ENCODE results near the gene SLC35F6. TPM values are rescaled to one million over a fixed set of nuclear protein-coding genes. Genes with fewer than 3 reads are reported as not detected.

Gene SLC35F6, protein sequence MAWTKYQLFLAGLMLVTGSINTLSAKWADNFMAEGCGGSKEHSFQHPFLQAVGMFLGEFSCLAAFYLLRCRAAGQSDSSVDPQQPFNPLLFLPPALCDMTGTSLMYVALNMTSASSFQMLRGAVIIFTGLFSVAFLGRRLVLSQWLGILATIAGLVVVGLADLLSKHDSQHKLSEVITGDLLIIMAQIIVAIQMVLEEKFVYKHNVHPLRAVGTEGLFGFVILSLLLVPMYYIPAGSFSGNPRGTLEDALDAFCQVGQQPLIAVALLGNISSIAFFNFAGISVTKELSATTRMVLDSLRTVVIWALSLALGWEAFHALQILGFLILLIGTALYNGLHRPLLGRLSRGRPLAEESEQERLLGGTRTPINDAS
- total RNA-seq (2014; rRNA removed), result 33.9 and 43.8 TPM in 2 replicates
- percentile 80 among the genes with signal in this experiment for Bru-seq, nascent RNA
- BruChase-seq, experiment 1, labeled RNA remaining after a 6-hour chase, result percentile 89 among the genes with signal in this experiment
- percentile 85 among the genes with signal in this experiment for BruChase-seq, experiment 2, labeled RNA remaining after a 2-hour chase
- long read RNA-seq, transcript SLC35F6-201 (6 exons, 3,898 nt), result major isoform, 9 of 17 reads
- long read RNA-seq, partial matches to known transcripts, result 1 of 17 reads
- long read RNA-seq, other reads (novel, unspliced or antisense), result 7 of 17 reads

- Histone ChIP-seq H3K27ac (ENCODE audit: low read length) (0 out of 2 replicates have a peak within 1 kb of the TSS, but pooled peaks have one; percentile 2), H3K36me3 (ENCODE audit: low read depth, low read length) (no peaks in the 10 kb centered on the region), H3F3A (ENCODE audit: low read length, unreplicated experiment) (no peaks in the 10 kb centered on the region), H4K20me1 (ENCODE audit: low read length) (0 out of 2 replicates have a peak, but pooled peaks cover 3% of the 10 kb centered on the region), H3K27me3 (ENCODE audit: low read length) (no peaks in the 10 kb centered on the region), H2AFZ (ENCODE audit: low read length) (peak within 1 kb of the TSS; percentile 90), H3K4me2 (ENCODE audit: low read length) (peak within 1 kb of the TSS; percentile 94), H3K79me2 (ENCODE audit: low read length) (peaks cover 54% of the 10 kb centered on the region), H3K9me2 (replicated peaks; ENCODE audit: low read length) (no peaks in the 10 kb centered on the region), H3K4me1 (ENCODE audit: insufficient read depth, low read length) (peaks cover 18% of the 10 kb centered on the region), H3K9me3 (ENCODE audit: low read length) (no peaks in the 10 kb centered on the region), H3K9ac (ENCODE audit: low read length) (peak within 1 kb of the TSS; percentile 86), H3K4me3 (ENCODE audit: low read length) (peak within 1 kb of the TSS; percentile 89)
- TSS peak; percentile 61 for BruUV-seq (replicated peaks)
- TF ChIP-seq, protein P1, sequence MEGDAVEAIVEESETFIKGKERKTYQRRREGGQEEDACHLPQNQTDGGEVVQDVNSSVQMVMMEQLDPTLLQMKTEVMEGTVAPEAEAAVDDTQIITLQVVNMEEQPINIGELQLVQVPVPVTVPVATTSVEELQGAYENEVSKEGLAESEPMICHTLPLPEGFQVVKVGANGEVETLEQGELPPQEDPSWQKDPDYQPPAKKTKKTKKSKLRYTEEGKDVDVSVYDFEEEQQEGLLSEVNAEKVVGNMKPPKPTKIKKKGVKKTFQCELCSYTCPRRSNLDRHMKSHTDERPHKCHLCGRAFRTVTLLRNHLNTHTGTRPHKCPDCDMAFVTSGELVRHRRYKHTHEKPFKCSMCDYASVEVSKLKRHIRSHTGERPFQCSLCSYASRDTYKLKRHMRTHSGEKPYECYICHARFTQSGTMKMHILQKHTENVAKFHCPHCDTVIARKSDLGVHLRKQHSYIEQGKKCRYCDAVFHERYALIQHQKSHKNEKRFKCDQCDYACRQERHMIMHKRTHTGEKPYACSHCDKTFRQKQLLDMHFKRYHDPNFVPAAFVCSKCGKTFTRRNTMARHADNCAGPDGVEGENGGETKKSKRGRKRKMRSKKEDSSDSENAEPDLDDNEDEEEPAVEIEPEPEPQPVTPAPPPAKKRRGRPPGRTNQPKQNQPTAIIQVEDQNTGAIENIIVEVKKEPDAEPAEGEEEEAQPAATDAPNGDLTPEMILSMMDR (conservative IDR thresholded peaks at IDR 0.05; ENCODE audit: low read depth, low read length), result no peak
- TF ChIP-seq EZH2 (IDR thresholded peaks at IDR 0.05; ENCODE audit: low read length, unreplicated experiment), result no peak
- no peak for TF ChIP-seq EZH2phosphoT487 (IDR thresholded peaks at IDR 0.05; ENCODE audit: borderline replicate concordance, low read length)
- intact Hi-C loops (cut with micrococcal nuclease), result no loop called here
- ChIA-PET POLR2A (ENCODE audit: unreplicated experiment) (interaction anchor here (0.6 kb wide), 2 partner anchors 108 to 147 kb away, joined by 4 to 12 read pairs; no protein-coding TSS in a partner anchor), CTCF (no interaction called here)
- peak; percentile 91 for ATAC-seq
- DNase-seq, result peak; percentile 75
These were observed at the start of gene SLC35F6 for GRCh38 chr2:26764078-26764887. Gene SLC35F6, plus strand, starts transcription at chr2:26764284. Its CDS starts 66 bp downstream, at chr2:26764350.

DNA sequence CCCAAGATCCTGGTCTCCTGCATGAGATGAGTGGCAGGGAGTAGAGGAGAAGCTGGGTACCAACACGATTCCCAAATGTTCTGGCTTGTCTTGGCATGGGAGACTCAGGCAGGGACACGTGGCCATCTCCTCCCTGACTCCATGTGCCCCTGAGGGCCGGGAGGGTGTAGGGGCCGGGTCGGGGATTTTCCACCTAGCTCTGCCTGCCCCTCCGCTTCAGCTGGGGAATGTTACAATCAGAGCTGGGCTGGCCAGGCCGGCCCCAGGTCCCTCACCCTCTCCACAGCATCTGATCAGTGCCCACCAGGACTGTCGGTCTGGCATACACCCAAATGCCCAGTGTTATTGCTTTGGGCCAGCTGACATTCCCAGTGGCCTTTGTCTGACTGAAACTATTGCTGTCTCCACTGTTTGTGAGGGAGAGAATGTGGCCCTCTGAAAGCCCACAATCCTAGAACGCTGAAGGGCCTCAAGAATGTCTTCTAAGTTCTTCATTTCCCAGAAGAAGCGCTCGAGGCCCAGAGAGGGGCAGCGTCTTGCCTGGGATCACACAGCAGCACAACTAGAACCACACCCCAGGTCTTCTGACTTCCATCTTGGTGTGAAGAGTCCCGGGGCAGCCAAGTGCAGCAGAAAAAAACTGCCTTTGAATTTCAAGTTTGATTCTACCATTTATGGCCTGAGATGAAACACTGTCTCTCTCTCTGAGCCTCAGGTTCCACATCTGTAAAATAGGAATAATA is 48.4 kb upstream of the SLC35F6 start:
- BruUV-seq (replicated peaks), result no TSS peak
- no peaks in the 10 kb centered on the region for H4K20me1 ChIP-seq (ENCODE audit: low read length)
- H3K9ac ChIP-seq (ENCODE audit: low read length), result no peak overlapping the region
- ATAC-seq, result no peak
- no peak overlapping the region for H2AFZ ChIP-seq (ENCODE audit: low read length)
- ChIA-PET POLR2A (ENCODE audit: unreplicated experiment) (no interaction called here), CTCF (no interaction called here)
- intact Hi-C loops (cut with micrococcal nuclease), result no loop called here
- H3K79me2 ChIP-seq (ENCODE audit: low read length), result no peaks in the 10 kb centered on the region
- DNase-seq, result no peak
- H3K9me3 ChIP-seq (ENCODE audit: low read length), result no peaks in the 10 kb centered on the region
- no peak overlapping the region for H3K27ac ChIP-seq (ENCODE audit: low read length)
- H3K4me3 ChIP-seq (ENCODE audit: low read length), result no peak overlapping the region
- no peaks in the 10 kb centered on the region for H3K27me3 ChIP-seq (ENCODE audit: low read length)
- no peaks in the 10 kb centered on the region for H3K9me2 ChIP-seq (replicated peaks; ENCODE audit: low read length)
- H3K36me3 ChIP-seq (ENCODE audit: low read depth, low read length), result no peaks in the 10 kb centered on the region
- H3F3A ChIP-seq (ENCODE audit: low read length, unreplicated experiment), result no peaks in the 10 kb centered on the region
- TF ChIP-seq, protein P1 (conservative IDR thresholded peaks at IDR 0.05; ENCODE audit: low read depth, low read length), result no peak
- TF ChIP-seq EZH2 (IDR thresholded peaks at IDR 0.05; ENCODE audit: low read length, unreplicated experiment) (no peak), EZH2phosphoT487 (IDR thresholded peaks at IDR 0.05; ENCODE audit: borderline replicate concordance, low read length) (no peak)
- peaks cover 5% of the 10 kb centered on the region for H3K4me1 ChIP-seq (ENCODE audit: insufficient read depth, low read length)
- no peak overlapping the region for H3K4me2 ChIP-seq (ENCODE audit: low read length)
